Stimulated activated memory B cell treated with anti-CD40 and anti-IgM and Interleukin-4, amounts not matched to agents 10 μg/mL and 1 μg/mL and 100 μg/mL, for 72 hours (primary cell): Measurements from ENCODE around the gene RING1.
"Not testable (repeated sequence)": the region's sequence is repeated elsewhere in the genome, so short reads cannot be mapped to it uniquely, and the experiment has no call there.

Experiments
- ATAC-seq: fragments of 150-1000 bp; cut with Tn5 transposase; 2 replicates; pipeline ENCODE4 v1.10.0; 2021
- H3K27ac Mint-ChIP-seq: one replicate; pipeline ENCODE4 v1.8.0; 2022; ENCODE audit warnings: mild to moderate bottlenecking, mixed read lengths
- H3K27me3 Mint-ChIP-seq: one replicate; pipeline ENCODE4 v1.8.0; 2022; ENCODE audit warnings: mixed read lengths
- H3K36me3 Mint-ChIP-seq: one replicate; pipeline ENCODE4 v1.8.0; 2022; ENCODE audit warnings: mixed read lengths
- H3K4me1 Mint-ChIP-seq: one replicate; pipeline ENCODE4 v1.8.0; 2022; ENCODE audit warnings: mixed read lengths
- H3K4me3 Mint-ChIP-seq: one replicate; pipeline ENCODE4 v1.8.0; 2022; ENCODE audit warnings: mild to moderate bottlenecking, moderate library complexity, mixed read lengths
- H3K9me3 Mint-ChIP-seq: one replicate; pipeline ENCODE4 v1.8.0; 2022; ENCODE audit warnings: mixed read lengths

RING1 gene

GRCh38 chr6:33226503-33227120 is 18.3 kb downstream of the RING1 start:
- H3K27ac Mint-ChIP-seq, H3K9me3 Mint-ChIP-seq, ATAC-seq, H3K4me1 Mint-ChIP-seq, H3K36me3 Mint-ChIP-seq, H3K4me3 Mint-ChIP-seq: not testable (repeated sequence)
- peaks cover 27% of the 10 kb centered on the region for H3K27me3 Mint-ChIP-seq

DNA sequence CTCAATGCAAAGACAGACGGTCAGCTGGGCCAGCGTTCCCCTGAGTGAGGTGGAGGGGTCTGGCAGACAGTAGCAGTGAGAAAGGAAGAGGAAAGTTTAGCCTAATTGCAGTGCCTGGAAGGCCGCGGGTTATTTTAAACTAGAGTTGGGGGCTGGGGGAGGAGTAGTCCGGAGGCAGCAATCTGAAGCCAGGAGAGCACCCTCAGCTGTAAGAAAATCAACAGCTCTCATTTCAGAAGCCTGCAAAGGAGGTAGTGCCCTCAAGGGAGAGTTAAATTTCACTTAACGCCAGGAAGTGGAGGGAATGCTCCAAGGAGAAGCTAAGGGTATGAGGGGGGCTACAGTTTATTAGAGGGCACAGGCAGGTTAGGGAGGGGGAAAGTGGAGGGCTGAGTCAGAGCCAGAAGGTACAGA is 26.9 kb downstream of the RING1 start:
- H3K9me3 Mint-ChIP-seq: no peaks in the 10 kb centered on the region

DNA sequence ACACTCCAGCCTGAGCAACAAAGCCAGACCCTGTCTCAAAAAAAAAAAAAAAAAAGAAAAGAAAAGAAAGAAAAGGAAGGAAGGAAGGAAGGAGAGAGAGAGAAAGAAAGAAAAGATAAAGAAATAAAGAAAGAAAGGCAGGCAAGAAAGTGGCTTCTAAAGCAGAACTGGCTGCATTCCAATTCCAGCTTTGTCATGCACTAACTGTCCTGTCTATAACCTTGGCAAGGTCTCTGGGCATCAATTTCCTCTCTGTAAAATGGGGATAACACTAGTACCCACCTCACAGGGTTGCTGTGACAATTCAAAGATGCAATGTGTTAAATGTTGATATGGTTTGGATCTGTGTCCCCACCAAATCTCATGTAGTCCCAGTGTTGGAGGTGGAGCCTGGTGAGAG is 28.0 kb downstream of the RING1 start:
- Mint-ChIP-seq H3K9me3 (no peaks in the 10 kb centered on the region), H3K27me3 (peaks cover 66% of the 10 kb centered on the region), H3K27ac (no peak overlapping the region), H3K4me3 (no peak overlapping the region), H3K4me1 (no peaks in the 10 kb centered on the region), H3K36me3 (no peaks in the 10 kb centered on the region)
- ATAC-seq: no peak

More for the DNA sequence above, 26.9 kb downstream of the RING1 start:
- no peaks in the 10 kb centered on the region for H3K36me3 Mint-ChIP-seq
- H3K27me3 Mint-ChIP-seq: peaks cover 67% of the 10 kb centered on the region
- H3K4me3 Mint-ChIP-seq: no peak overlapping the region
- no peak for ATAC-seq
- H3K4me1 Mint-ChIP-seq: no peaks in the 10 kb centered on the region
- no peak overlapping the region for H3K27ac Mint-ChIP-seq

GRCh38 chr6:33236852-33237251 is 28.6 kb downstream of the RING1 start:
- Mint-ChIP-seq H3K9me3 (no peaks in the 10 kb centered on the region), H3K36me3 (no peaks in the 10 kb centered on the region), H3K4me3 (no peak overlapping the region), H3K27ac (no peak overlapping the region), H3K4me1 (peaks cover 4% of the 10 kb centered on the region), H3K27me3 (peaks cover 61% of the 10 kb centered on the region)
- ATAC-seq: no peak

GRCh38 chr6:33237741-33238140 is 29.4 kb downstream of the RING1 start:
- Mint-ChIP-seq H3K9me3 (no peaks in the 10 kb centered on the region), H3K4me3 (no peak overlapping the region), H3K27ac (no peak overlapping the region), H3K27me3 (peaks cover 61% of the 10 kb centered on the region), H3K4me1 (peaks cover 4% of the 10 kb centered on the region), H3K36me3 (no peaks in the 10 kb centered on the region)
- ATAC-seq: no peak

- no peaks in the 10 kb centered on the region for H3K36me3 Mint-ChIP-seq
- no peak for ATAC-seq
- peaks cover 27% of the 10 kb centered on the region for H3K27me3 Mint-ChIP-seq
- H3K27ac Mint-ChIP-seq: no peak overlapping the region
- H3K4me1 Mint-ChIP-seq: peaks cover 4% of the 10 kb centered on the region
- no peak overlapping the region for H3K4me3 Mint-ChIP-seq
- no peaks in the 10 kb centered on the region for H3K9me3 Mint-ChIP-seq
Observed at GRCh38 chr6:33241968-33242367, 33.7 kb downstream of the RING1 start.

DNA sequence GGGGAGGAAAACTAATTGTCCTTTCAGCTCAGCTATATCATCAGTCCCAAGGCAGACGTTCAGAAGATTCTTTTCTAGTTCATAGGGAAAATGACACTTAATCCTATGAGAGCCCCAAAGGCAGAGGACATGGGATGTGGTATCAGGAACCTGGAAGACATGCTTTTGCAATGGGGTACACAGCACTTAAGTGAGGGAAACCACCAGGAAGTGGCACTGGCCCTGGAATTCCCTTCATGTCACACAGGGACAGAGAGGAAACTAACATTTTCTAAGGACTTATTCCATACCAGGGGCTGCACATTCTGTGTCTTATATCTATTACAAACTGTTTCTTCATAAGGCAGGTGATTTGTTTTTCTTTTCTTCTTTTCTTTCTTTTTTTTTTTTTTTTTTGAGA is 35.2 kb downstream of the RING1 start:
- Mint-ChIP-seq H3K9me3 (no peaks in the 10 kb centered on the region), H3K27me3 (peaks cover 24% of the 10 kb centered on the region), H3K4me3 (no peak overlapping the region), H3K36me3 (no peaks in the 10 kb centered on the region), H3K4me1 (peaks cover 12% of the 10 kb centered on the region), H3K27ac (no peak overlapping the region)
- no peak for ATAC-seq

DNA sequence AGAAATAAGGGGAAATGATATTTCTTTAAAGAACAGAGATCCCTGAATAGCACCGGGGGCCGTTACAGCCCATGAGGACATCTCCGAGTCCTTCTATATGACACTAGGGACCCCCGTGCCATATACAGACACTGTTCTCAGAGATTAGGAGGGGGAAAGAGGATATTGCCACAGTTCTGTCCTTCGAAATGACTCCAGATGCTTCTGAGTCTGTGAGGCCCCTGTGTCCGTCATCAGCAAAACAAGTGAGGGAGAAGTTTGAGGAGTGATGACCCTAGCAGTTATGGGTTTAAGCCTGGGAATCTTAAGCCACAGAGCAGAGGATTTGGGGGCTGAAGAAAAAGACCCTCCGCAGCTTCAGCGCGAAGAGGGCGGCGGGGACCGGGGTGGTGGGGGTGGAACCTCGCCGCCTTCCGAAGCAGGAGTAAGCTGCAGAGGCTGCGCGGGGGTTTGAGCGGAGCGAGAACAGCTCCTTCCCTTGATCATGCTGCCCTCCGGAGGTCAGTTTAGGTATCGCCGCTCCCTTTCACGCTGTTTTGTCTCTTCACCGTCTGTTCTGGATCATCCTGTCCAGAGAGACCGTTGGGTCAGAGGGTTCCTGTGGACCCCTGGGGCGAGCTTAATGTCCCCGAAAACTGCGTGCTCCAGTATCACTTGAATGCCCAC is 39.8 kb downstream of the RING1 start:
- Mint-ChIP-seq H3K27ac (peak overlapping the region; percentile 91), H3K4me1 (peaks cover 40% of the 10 kb centered on the region), H3K4me3 (peak overlapping the region; percentile 82), H3K27me3 (no peaks in the 10 kb centered on the region), H3K9me3 (no peaks in the 10 kb centered on the region), H3K36me3 (peaks cover 31% of the 10 kb centered on the region)
- peak; percentile 74 for ATAC-seq

DNA sequence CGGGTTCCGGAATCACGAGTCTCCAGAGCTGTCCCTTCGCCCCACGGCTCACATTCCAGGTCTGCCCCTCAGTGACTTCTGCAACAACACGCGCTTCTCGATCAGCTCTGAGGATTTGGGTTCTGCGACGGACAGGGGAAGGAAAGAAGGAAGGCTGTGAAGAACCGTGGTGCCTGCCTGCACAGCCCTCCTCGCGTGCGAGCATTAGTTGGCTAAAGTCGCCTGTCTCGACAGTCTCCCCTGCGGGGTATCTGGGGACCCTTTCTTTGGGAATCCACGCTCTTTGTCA is 40.3 kb downstream of the RING1 start:
- Mint-ChIP-seq H3K4me1 (peaks cover 40% of the 10 kb centered on the region), H3K27ac (peak overlapping the region; percentile 91), H3K27me3 (no peaks in the 10 kb centered on the region), H3K4me3 (peak overlapping the region; percentile 82), H3K9me3 (no peaks in the 10 kb centered on the region), H3K36me3 (peaks cover 32% of the 10 kb centered on the region)
- ATAC-seq: peak; percentile 38

- peak; percentile 96 for ATAC-seq
- H3K27ac Mint-ChIP-seq: peak overlapping the region; percentile 91
- peaks cover 32% of the 10 kb centered on the region for H3K36me3 Mint-ChIP-seq
- H3K4me1 Mint-ChIP-seq: peaks cover 40% of the 10 kb centered on the region
- no peaks in the 10 kb centered on the region for H3K27me3 Mint-ChIP-seq
- peak overlapping the region; percentile 82 for H3K4me3 Mint-ChIP-seq
- H3K9me3 Mint-ChIP-seq: no peaks in the 10 kb centered on the region
Observed at GRCh38 chr6:33248932-33249731, 40.8 kb downstream of the RING1 start.

GRCh38 chr6:33249732-33250630 is 41.7 kb downstream of the RING1 start:
- Mint-ChIP-seq H3K9me3 (no peaks in the 10 kb centered on the region), H3K4me1 (peaks cover 40% of the 10 kb centered on the region), H3K36me3 (peaks cover 32% of the 10 kb centered on the region), H3K4me3 (peak overlapping the region; percentile 82), H3K27me3 (no peaks in the 10 kb centered on the region), H3K27ac (peak overlapping the region; percentile 91)
- ATAC-seq: no peak

GRCh38 chr6:33250731-33251130 is 42.4 kb downstream of the RING1 start:
- H3K4me3 Mint-ChIP-seq: no peak overlapping the region

DNA sequence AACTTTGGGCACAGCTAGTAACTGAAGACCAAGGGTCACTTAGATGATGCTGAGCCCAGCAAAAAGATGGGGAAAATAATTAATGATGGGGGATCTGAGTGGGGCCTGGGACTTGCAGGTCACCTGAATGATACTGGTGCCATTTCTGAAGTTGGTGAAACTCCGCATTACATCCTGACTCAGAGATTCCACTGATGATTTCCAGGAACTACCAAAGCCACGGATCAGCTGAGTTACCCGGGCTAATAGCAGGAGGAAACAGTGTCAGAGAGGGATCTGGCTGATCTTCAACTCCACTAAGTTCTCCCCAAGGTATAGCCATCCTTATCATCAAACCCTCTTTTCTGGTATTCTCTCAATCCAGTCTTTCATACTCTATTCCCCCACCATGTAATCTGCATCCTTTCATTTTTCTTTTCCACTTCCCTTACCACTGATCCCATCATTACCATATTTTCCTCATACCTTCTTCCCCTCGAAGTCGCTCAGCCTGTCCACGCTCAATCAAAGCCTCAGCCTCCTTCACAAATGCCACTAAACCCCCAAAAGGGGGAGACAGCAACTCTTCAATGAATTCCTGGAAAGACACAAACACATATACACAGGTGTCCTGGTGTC is 43.2 kb downstream of the RING1 start:
- Mint-ChIP-seq H3K4me1 (peaks cover 40% of the 10 kb centered on the region), H3K9me3 (no peaks in the 10 kb centered on the region), H3K36me3 (peaks cover 37% of the 10 kb centered on the region), H3K4me3 (no peak overlapping the region), H3K27ac (peak overlapping the region; percentile 4), H3K27me3 (no peaks in the 10 kb centered on the region)
- ATAC-seq: no peak

More at GRCh38 chr6:33250731-33251130, 42.4 kb downstream of the RING1 start:
- H3K27ac Mint-ChIP-seq: peak overlapping the region; percentile 91
- peaks cover 34% of the 10 kb centered on the region for H3K36me3 Mint-ChIP-seq
- no peak for ATAC-seq
- peaks cover 40% of the 10 kb centered on the region for H3K4me1 Mint-ChIP-seq
- H3K9me3 Mint-ChIP-seq: no peaks in the 10 kb centered on the region
- no peaks in the 10 kb centered on the region for H3K27me3 Mint-ChIP-seq

- Mint-ChIP-seq H3K27me3 (no peaks in the 10 kb centered on the region), H3K4me1 (peaks cover 39% of the 10 kb centered on the region), H3K36me3 (peaks cover 41% of the 10 kb centered on the region), H3K9me3 (no peaks in the 10 kb centered on the region), H3K27ac (no peak overlapping the region), H3K4me3 (no peak overlapping the region)
- no peak for ATAC-seq
Observed at GRCh38 chr6:33252759-33253158, 44.5 kb downstream of the RING1 start.

DNA sequence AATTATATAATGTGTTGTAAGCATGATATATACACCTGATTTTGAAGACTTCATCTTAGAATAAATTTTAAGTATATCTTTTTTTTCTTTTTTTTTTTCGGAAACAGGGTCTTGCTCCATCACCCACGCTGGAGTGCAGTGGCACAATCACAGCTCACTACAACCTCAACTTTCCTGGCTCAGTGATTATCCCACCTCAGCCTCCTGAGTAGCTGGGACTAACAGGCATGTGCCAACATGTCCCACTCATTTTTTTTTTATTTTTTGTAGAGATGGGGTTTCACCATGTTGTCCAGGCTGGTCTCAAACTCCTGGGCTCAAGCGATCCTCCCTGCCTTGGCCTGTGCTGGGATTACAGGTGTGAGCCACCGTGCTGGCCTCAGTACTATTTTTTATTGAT is 46.3 kb downstream of the RING1 start:
- no peak for ATAC-seq
- Mint-ChIP-seq H3K36me3 (peaks cover 43% of the 10 kb centered on the region), H3K4me1 (peaks cover 23% of the 10 kb centered on the region), H3K4me3 (no peak overlapping the region), H3K27ac (no peak overlapping the region), H3K9me3 (no peaks in the 10 kb centered on the region), H3K27me3 (no peaks in the 10 kb centered on the region)
